ENCODE data around the gene CNOT6.

The CNOT6 gene

GRCh38 chr5:180623411-180623834 lies 129.2 kb downstream of the CNOT6 start:
- Histone ChIP-seq H3K4me3 (ENCODE audit: control insufficient read depth in 1 of 7, extremely low read depth in 1 of 7, insufficient read depth in 4 of 7, low read depth in 2 of 7, low read length in 6 of 7) (no peak overlapping the region), H3K9me3 (ENCODE audit: control extremely low read depth in 1 of 5, control insufficient read depth in 4 of 5, insufficient read depth in 2 of 5, low read depth in 1 of 5, low read length in 4 of 5) (no peaks in the 10 kb centered on the region), H3K36me3 (ENCODE audit: control insufficient read depth in 4 of 4, insufficient read depth in 4 of 4, low read length in 3 of 4) (no peaks in the 10 kb centered on the region), H3K27me3 (replicated peaks in 2 of 5; ENCODE audit: control insufficient read depth in 4 of 5, insufficient read depth in 5 of 5, low read length in 4 of 5) (peaks cover 0 to 4% (median 2%) of the 10 kb centered on the region in 5 experiments), H3K27ac (ENCODE audit: insufficient read depth in 1 of 2, low read depth in 1 of 2, low read length in 2 of 2, poor library complexity in 1 of 2, severe bottlenecking in 2 of 2) (no peak overlapping the region), H3K4me1 (ENCODE audit: control extremely low read depth in 1 of 4, control insufficient read depth in 4 of 4, insufficient read depth in 4 of 4, low read length in 3 of 4) (peaks cover 0 to 11% (median 5%) of the 10 kb centered on the region in 4 experiments)
- WGBS (ENCODE audit: insufficient coverage): 87% methylated on average over 10 of the region's 10 CpGs
- ChIA-PET POLR2A (no interaction called here), CTCF (no interaction called here)
- no peak for DNase-seq

DNA sequence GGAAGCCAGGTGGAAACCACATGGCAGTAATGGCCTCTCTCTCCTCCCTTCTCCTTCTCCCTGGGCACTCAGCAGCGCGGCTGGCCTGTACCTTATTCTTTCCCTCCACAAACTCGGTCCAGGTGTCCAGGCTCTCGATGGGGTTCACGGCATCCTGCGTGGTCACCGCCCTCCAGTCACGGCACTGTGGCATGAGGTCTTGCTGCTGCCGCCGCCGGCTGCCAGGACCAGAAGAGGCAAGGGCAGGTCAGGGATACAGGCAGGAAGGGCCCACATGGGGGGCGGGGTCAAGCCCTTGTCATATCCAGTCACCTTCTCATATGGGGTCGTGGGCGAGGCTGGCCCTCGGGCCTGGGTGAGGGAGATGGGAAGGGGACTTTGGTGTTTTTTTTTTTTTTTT lies 129.7 kb downstream of the CNOT6 start:
- H3K36me3 ChIP-seq (ENCODE audit: control insufficient read depth in 4 of 4, insufficient read depth in 4 of 4, low read length in 3 of 4): no peaks in the 10 kb centered on the region
- 97% methylated on average over 11 of the region's 15 CpGs for WGBS (ENCODE audit: insufficient coverage)
- POLR2A ChIA-PET: no interaction called here
- peaks cover 0 to 11% (median 5%) of the 10 kb centered on the region in 4 experiments for H3K4me1 ChIP-seq (ENCODE audit: control extremely low read depth in 1 of 4, control insufficient read depth in 4 of 4, insufficient read depth in 4 of 4, low read length in 3 of 4)
- no peak overlapping the region for H3K4me3 ChIP-seq (ENCODE audit: control insufficient read depth in 1 of 7, extremely low read depth in 1 of 7, insufficient read depth in 4 of 7, low read depth in 2 of 7, low read length in 6 of 7)
- H3K9me3 ChIP-seq (ENCODE audit: control extremely low read depth in 1 of 5, control insufficient read depth in 4 of 5, insufficient read depth in 2 of 5, low read depth in 1 of 5, low read length in 4 of 5): no peaks in the 10 kb centered on the region
- peaks cover 0 to 2% (median 0%) of the 10 kb centered on the region in 5 experiments for H3K27me3 ChIP-seq (replicated peaks in 2 of 5; ENCODE audit: control insufficient read depth in 4 of 5, insufficient read depth in 5 of 5, low read length in 4 of 5)
- CTCF ChIA-PET: no interaction called here
- no peak for DNase-seq
- no peak overlapping the region for H3K27ac ChIP-seq (ENCODE audit: insufficient read depth in 1 of 2, low read depth in 1 of 2, low read length in 2 of 2, poor library complexity in 1 of 2, severe bottlenecking in 2 of 2)

DNA sequence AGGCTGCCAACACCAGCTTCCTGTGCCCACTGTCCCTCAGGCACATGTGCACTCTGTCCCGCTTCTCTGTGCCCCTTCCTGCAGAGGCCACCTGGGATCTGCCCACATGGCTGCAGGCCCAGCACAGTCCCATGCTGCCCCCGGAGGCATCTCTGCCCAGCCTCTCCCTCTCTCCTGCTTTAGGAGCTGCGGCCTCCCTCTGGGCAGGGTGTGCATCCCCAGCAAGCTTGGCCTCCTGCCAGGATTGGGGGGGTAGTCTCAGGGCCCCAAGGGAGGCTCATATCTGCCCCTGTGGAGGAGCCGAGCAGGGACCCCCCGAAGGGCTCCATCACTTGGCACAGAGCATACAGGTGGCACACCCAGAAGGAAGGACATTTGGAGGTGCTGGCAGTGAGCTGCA lies 130.4 kb downstream of the CNOT6 start:
- WGBS (ENCODE audit: insufficient coverage): 93% methylated on average over 4 of the region's 5 CpGs
- POLR2A ChIA-PET: no interaction called here
- CTCF ChIA-PET: no interaction called here

DNA sequence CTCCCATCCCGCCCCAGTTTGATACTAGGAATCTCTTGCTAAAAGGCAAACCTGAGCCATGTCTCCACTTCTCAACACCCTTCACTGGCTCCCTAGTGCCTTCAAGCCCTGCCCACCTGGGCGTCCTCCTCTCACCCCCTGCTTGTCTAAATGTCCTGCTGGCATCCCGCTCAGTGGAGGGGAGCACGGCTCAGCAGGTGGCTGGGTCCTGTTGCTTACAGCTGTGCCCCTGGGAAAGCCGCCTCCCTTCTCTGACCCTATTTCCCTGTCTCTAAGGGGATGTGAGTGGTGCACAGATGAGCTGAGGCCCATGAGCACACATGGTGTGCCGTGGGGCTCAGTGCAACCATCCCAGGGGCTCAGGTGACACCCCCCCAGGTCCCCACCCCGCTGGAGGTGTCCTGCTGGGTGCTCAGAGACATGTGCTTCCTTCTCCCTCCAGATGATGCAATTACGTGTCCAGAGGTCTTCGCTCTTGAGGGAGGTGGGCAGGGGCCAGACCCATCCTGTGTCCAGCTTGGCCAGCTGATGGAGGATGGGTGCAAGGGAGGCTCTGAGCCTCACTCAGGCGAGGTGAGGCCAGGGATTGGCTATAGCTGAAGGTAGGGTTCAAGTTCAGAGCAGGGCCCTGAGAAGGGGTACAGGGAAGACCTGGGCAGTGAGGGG lies 131.1 kb downstream of the CNOT6 start:
- H3K27me3 ChIP-seq (replicated peaks in 2 of 5; ENCODE audit: control insufficient read depth in 4 of 5, insufficient read depth in 5 of 5, low read length in 4 of 5): no peaks in the 10 kb centered on the region
- no peaks in the 10 kb centered on the region for H3K9me3 ChIP-seq (ENCODE audit: control extremely low read depth in 1 of 5, control insufficient read depth in 4 of 5, insufficient read depth in 2 of 5, low read depth in 1 of 5, low read length in 4 of 5)
- no peak overlapping the region for H3K4me3 ChIP-seq (ENCODE audit: control insufficient read depth in 1 of 7, extremely low read depth in 1 of 7, insufficient read depth in 4 of 7, low read depth in 2 of 7, low read length in 6 of 7)
- no peak overlapping the region for H3K27ac ChIP-seq (ENCODE audit: insufficient read depth in 1 of 2, low read depth in 1 of 2, low read length in 2 of 2, poor library complexity in 1 of 2, severe bottlenecking in 2 of 2)
- peaks cover 0 to 8% (median 3%) of the 10 kb centered on the region in 4 experiments for H3K4me1 ChIP-seq (ENCODE audit: control extremely low read depth in 1 of 4, control insufficient read depth in 4 of 4, insufficient read depth in 4 of 4, low read length in 3 of 4)
- no peak for DNase-seq
- CTCF ChIA-PET: no interaction called here
- POLR2A ChIA-PET: no interaction called here
- no peaks in the 10 kb centered on the region for H3K36me3 ChIP-seq (ENCODE audit: control insufficient read depth in 4 of 4, insufficient read depth in 4 of 4, low read length in 3 of 4)
- 93% methylated on average over 8 of the region's 10 CpGs for WGBS (ENCODE audit: insufficient coverage)

More for the DNA sequence above, 130.4 kb downstream of the CNOT6 start:
- Histone ChIP-seq H3K4me1 (ENCODE audit: control extremely low read depth in 1 of 4, control insufficient read depth in 4 of 4, insufficient read depth in 4 of 4, low read length in 3 of 4) (peaks cover 0 to 8% (median 3%) of the 10 kb centered on the region in 4 experiments), H3K27ac (ENCODE audit: insufficient read depth in 1 of 2, low read depth in 1 of 2, low read length in 2 of 2, poor library complexity in 1 of 2, severe bottlenecking in 2 of 2) (no peak overlapping the region), H3K27me3 (replicated peaks in 2 of 5; ENCODE audit: control insufficient read depth in 4 of 5, insufficient read depth in 5 of 5, low read length in 4 of 5) (peaks cover 0 to 2% (median 0%) of the 10 kb centered on the region in 5 experiments), H3K4me3 (ENCODE audit: control insufficient read depth in 1 of 7, extremely low read depth in 1 of 7, insufficient read depth in 4 of 7, low read depth in 2 of 7, low read length in 6 of 7) (no peak overlapping the region), H3K36me3 (ENCODE audit: control insufficient read depth in 4 of 4, insufficient read depth in 4 of 4, low read length in 3 of 4) (no peaks in the 10 kb centered on the region), H3K9me3 (ENCODE audit: control extremely low read depth in 1 of 5, control insufficient read depth in 4 of 5, insufficient read depth in 2 of 5, low read depth in 1 of 5, low read length in 4 of 5) (no peaks in the 10 kb centered on the region)
- no peak for DNase-seq

DNA sequence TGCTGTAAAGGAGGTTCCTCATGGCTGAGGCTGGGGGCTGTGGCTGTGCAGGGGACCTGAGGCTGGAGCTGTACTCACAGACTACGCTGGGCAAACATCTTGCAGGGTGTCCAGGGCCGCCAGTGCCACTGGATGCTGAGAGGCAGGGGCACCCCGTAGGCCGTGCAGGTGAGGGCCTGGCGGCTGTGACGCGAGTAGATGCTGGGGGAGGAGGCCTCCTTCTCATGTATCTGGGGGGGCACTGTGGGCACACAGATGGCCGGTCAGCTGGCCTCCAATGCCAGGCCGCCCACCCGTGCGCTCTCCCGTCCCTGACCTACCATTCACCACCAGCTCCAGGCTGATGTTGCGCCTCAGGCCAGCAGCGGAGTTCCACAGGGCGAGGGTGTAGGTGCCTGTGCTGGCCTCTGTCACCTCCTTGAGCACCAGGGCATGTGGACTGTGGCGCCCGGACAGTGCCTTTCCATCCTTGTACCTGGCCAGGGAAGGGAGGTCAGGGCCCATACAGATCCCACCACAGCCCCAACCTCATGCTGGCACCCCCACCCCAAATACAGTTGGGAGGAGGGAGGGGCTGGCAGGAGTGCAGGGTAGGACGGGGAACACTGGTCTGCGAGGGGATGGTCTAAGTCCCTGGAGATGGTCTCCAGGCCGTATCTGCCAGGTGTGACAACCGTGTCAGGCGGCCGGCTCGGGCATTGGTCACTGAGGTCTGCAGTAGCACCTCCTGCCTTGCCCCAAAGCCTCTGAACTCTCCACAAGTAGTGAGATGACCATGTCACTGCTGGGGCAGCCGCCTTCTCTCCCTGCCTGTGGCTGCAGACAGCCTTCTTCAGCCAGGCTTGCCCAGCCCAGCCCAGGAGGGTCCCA lies 131.8 kb downstream of the CNOT6 start:
- 97% methylated on average over 20 of the region's 25 CpGs for WGBS (ENCODE audit: insufficient coverage)
- POLR2A ChIA-PET: interaction anchor here (0.5 kb wide), 1 partner anchor 309 kb away, joined by 4 read pairs; no protein-coding TSS in a partner anchor
- H3K4me3 ChIP-seq (ENCODE audit: control insufficient read depth in 1 of 7, extremely low read depth in 1 of 7, insufficient read depth in 4 of 7, low read depth in 2 of 7, low read length in 6 of 7): no peak overlapping the region
- H3K4me1 ChIP-seq (ENCODE audit: control extremely low read depth in 1 of 4, control insufficient read depth in 4 of 4, insufficient read depth in 4 of 4, low read length in 3 of 4): peaks cover 0 to 8% (median 3%) of the 10 kb centered on the region in 4 experiments
- no peaks in the 10 kb centered on the region for H3K9me3 ChIP-seq (ENCODE audit: control extremely low read depth in 1 of 5, control insufficient read depth in 4 of 5, insufficient read depth in 2 of 5, low read depth in 1 of 5, low read length in 4 of 5)
- DNase-seq: no peak
- CTCF ChIA-PET: no interaction called here
- no peak overlapping the region for H3K27ac ChIP-seq (ENCODE audit: insufficient read depth in 1 of 2, low read depth in 1 of 2, low read length in 2 of 2, poor library complexity in 1 of 2, severe bottlenecking in 2 of 2)
- no peaks in the 10 kb centered on the region for H3K36me3 ChIP-seq (ENCODE audit: control insufficient read depth in 4 of 4, insufficient read depth in 4 of 4, low read length in 3 of 4)
- no peaks in the 10 kb centered on the region for H3K27me3 ChIP-seq (replicated peaks in 2 of 5; ENCODE audit: control insufficient read depth in 4 of 5, insufficient read depth in 5 of 5, low read length in 4 of 5)

DNA sequence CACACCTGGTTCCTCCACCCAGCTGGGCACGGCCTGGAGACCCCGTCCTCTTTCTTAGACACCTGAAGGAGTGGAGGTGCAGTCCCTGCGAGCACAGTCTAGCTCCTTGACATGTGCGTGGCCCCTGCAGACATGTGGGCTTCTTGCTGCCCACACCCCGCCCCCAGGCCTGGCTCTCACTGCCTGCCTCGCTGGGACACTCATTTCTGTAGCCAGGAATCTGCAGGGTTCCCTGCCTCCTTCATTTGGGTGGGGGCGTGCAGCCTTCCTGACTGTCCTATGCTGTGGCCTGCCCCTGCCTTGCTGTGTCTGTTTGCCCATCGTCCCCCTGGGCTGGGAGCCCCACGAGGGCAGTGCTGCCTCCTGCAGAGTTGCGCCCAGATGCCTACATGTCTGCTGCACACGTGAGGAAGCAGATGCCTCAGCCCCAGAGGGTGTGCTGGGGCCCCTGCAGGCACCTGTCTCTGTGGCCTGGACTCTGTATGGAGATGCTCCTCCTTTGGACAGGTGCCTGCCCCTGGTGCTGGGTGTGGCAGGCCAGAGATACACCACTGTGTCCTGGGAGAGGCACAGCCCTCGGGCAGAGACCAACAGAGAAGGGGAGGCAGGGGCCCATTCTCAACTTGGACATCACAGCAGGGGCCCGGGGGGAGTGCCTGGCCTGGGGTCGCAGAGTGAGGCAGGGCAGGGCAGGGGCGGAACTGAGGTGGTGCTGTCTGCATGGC lies 132.6 kb downstream of the CNOT6 start:
- Histone ChIP-seq H3K9me3 (ENCODE audit: control extremely low read depth in 1 of 5, control insufficient read depth in 4 of 5, insufficient read depth in 2 of 5, low read depth in 1 of 5, low read length in 4 of 5) (no peaks in the 10 kb centered on the region), H3K27ac (ENCODE audit: insufficient read depth in 1 of 2, low read depth in 1 of 2, low read length in 2 of 2, poor library complexity in 1 of 2, severe bottlenecking in 2 of 2) (no peak overlapping the region), H3K27me3 (replicated peaks in 2 of 5; ENCODE audit: control insufficient read depth in 4 of 5, insufficient read depth in 5 of 5, low read length in 4 of 5) (no peaks in the 10 kb centered on the region), H3K4me3 (ENCODE audit: control insufficient read depth in 1 of 7, extremely low read depth in 1 of 7, insufficient read depth in 4 of 7, low read depth in 2 of 7, low read length in 6 of 7) (no peak overlapping the region), H3K4me1 (ENCODE audit: control extremely low read depth in 1 of 4, control insufficient read depth in 4 of 4, insufficient read depth in 4 of 4, low read length in 3 of 4) (peaks cover 0 to 8% (median 3%) of the 10 kb centered on the region in 4 experiments), H3K36me3 (ENCODE audit: control insufficient read depth in 4 of 4, insufficient read depth in 4 of 4, low read length in 3 of 4) (no peaks in the 10 kb centered on the region)
- no peak for DNase-seq
- WGBS (ENCODE audit: insufficient coverage): 92% methylated on average over 15 of the region's 15 CpGs
- POLR2A ChIA-PET: no interaction called here
- CTCF ChIA-PET: no interaction called here

All from common myeloid progenitor, CD34-positive (primary cell).